Pulmonary artery endothelial cell (primary cell): ENCODE measurements around the gene CCDC201. TPM values are rescaled to one million over a fixed set of nuclear protein-coding genes. Genes with fewer than 3 reads are reported as not detected.
"Not testable (repeated sequence)": the region's sequence is repeated elsewhere in the genome, so short reads cannot be mapped to it uniquely, and the experiment has no call there.

Experiments
- DNase-seq: peaks from one replicate; pipeline ENCODE4 v3.0.0-alpha.2; 2011; ENCODE audit warnings: low read depth, low spot score
- total RNA-seq: library from RNA; depleted of rRNA; stranded (reverse); fragments of >200 nt; gene quantifications from 2 replicates; pipeline ENCODE4 v1.2.3, GENCODE V29; 2014

Gene CCDC201
- total RNA-seq, 1 donor from 2014 or later: not detected

DNA sequence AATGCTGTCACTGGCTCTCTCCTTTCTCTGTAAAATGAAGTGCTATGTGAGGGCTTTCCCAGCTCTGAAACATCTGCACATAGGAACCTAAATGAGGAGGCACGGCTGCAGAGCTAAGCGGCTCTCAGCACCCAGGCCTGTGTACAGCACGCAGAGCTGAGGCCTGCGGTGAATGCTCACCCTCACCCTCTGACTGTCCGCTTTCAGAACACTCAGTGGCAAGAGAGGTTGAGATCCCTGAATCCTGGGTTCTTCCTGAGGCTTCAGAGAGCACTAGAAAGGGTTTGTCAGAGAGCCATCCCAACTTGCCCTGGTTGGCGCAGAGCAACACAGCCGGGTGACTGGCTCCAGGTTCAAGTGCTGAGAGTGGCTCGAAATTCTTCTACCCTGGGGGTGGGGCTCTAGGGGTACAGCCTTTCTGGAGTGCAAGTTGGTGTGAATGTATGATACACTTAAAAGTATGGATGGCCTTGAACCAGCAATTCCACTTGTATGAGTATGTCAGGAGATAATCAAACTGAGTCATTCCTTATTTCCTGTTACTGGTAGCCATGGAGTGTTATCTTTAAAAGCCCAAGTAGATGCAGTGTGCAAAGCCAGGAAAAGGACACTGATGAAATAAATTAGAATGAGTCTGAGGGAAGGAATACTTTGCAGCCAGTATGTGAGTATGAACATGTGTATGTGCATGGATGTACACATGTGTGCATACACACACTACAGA lies 1.7 kb upstream of the CCDC201 start:
- DNase-seq: peak; percentile 64

GRCh38 chr7:45873355-45873754 lies 473 bp upstream of the CCDC201 start:
- no peak for DNase-seq

- no peak for DNase-seq
These were observed 507 bp downstream of the CCDC201 start for GRCh38 chr7:45872116-45873034.

DNA sequence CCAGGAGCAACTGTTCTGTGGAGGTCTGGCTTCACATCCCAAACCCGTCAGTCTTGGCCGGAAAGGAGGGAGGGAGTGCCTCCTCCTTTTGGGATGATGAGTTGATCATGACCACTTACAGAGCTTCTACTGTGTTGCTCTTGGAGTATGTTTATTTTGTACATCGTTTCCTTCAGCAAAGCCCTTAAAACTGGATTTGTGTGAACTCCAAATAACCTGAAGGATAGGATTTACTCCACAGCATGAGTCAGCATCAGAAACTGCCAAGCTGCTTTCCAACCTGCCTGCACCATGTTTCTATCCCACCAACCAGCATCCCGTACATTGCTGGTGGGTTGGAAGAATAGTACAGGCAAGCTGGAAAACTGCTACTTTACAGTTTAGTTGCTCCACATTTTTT lies 3.5 kb downstream of the CCDC201 start:
- DNase-seq: no peak

DNA sequence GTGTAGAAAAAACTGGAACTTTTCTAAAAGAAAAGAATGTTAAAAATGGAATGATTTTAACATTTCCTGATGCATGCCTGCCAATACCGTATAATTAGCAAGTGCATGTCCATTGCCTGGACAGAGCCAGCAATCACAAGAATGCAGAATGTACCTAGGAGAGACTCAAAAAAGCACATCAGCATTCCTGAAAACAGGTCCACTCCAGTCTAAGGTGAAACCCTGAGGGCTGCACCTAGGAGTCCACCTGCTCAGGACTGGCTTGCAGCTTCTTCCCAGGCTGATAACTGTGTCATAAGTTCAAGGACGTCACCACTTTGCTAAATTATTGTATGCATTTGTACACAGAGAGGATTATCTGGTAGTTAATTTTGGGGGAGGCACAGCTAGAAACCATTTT lies 5.4 kb downstream of the CCDC201 start:
- no peak for DNase-seq

DNA sequence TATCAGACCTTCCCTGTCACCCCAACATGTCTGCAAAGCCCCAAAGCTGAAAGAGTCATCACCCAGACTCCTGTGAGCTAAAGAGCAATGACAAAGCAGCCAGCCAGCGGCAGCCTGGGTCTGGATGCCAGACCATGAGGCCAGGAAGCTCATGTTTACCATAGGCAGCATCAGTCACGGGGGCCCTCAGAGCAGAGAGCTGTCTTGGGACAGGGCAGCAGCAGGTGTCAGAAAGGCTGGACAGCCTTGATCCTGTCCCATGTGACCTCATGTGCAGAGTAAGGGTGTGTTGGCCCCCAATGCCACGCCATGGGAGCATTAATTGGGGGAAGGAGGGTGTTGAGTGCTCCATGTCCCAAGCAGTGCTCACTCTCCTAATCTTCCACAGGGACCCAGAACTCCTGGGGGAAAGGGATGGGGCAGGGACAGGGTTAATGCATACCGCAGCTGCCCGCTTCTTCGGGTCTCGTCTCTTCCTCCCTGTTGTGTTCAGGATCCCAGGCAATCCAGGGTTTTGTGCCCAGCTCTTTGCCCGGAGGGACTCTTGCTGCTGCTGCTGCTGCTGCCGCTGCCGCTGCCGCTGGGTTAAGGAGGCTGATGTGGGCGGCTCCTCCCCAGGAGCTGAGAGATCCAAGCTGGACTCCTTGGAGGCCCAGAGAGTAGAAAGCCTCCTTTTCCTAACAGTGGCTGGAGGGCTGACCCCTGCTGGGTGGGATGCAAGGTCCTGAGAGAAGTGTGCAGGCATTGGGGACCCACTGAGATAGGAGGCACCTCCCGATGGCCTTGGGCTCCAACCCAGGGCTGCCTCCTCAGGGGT lies 7.1 kb downstream of the CCDC201 start:
- DNase-seq: no peak

DNA sequence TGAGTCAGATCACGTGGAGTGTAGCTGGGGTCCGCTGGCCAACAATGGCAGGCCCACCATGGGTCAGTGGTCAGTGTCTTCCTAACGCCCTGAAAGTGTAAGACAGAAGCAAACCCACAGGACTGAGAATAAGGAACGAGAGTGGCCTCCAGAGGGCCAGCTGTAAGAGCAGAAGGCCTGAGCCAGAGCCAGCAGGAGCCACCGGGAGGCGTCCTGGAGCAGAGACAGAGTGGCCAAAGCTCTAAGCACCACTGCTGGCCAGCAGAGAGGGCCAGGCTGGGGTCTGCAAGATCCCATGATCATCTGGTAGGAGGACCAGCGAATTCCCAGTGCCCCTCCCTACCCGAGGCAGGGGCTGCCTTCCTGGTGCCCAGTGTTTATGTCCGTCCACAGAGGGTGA lies 9.2 kb downstream of the CCDC201 start:
- DNase-seq: no peak

DNA sequence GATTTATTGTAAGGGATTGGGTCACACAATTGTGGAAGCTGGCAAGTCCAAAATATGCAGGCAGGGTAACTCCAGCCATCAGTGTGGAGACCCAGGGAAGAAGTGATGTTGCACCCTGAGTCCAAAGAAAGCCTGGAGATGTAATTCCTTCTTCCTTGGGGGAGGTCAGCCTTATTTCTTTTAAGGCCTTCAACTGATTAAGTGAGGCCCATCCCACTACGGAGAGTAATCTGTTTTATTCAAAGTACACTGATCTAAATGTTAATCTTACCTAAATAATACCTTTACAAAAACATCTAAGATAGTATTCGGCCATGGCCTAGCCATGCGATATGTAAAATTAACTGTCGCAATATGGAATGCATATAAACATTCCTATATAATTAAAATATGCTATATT lies 16.0 kb downstream of the CCDC201 start:
- DNase-seq: not testable (repeated sequence)

GRCh38 chr7:45855680-45856079 lies 17.2 kb downstream of the CCDC201 start:
- not testable (repeated sequence) for DNase-seq

- DNase-seq: not testable (repeated sequence)
These were observed 19.4 kb downstream of the CCDC201 start for GRCh38 chr7:45853491-45853890.

GRCh38 chr7:45852984-45853383 lies 19.9 kb downstream of the CCDC201 start:
- not testable (repeated sequence) for DNase-seq

- DNase-seq: not testable (repeated sequence)
These were observed 24.1 kb downstream of the CCDC201 start for GRCh38 chr7:45848734-45849133.

GRCh38 chr7:45846536-45846935 lies 26.3 kb downstream of the CCDC201 start:
- DNase-seq: not testable (repeated sequence)

- not testable (repeated sequence) for DNase-seq
These were observed 30.8 kb downstream of the CCDC201 start for GRCh38 chr7:45841926-45842717.

DNA sequence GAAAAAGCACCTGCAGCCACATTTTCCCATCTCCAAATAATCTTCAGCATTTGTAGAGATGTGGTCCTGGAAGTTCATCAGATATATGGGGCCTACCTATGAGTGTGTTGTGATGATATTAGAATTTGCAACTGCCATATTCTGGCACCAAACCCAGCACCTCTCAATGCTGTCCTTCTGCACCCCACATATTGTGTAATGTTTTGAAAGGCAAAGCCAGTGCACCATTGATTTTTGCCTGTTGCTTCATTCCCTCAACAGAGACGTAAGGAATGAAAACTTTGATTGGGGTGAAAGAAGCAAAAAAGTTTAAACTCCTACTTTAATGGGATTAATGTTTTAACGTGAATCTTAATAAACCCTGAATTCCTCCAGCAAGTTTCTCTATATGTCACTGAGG lies 34.0 kb downstream of the CCDC201 start:
- DNase-seq: not testable (repeated sequence)

DNA sequence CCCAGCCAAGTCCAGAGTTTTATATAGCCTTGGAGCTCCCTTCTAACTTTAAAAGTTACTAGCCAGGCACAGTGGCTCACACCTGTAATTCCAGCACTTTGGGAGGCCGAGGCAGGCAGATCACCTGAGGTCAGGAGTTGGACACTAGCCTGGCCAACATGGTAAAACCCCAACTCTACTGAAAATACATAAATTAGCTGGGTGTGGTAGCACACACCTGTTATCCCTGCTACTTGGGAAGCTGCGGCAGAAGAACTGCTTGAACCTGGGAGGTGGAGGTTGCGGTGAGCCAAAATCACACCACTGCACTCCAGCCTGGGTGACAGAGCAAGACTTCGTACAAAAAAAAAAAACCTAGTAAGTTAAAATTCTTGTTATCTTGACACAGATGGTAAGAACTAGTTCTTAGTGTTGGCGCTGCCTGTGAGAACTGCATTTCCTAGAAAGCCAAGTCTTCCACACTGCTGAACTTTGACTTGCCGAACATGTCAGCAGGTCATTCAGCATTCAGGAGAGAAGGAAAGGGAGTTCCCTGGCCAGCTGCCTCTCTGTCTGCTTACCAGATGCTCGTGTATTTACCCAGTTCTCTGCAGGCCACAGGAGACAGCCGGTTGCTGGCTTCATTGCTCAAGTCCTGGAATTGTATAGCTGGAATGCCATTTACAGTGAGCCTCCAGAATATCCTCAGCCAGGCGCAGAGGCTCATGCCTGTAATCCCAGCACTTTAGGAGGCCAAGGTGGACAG lies 40.3 kb downstream of the CCDC201 start:
- not testable (repeated sequence) for DNase-seq

DNA sequence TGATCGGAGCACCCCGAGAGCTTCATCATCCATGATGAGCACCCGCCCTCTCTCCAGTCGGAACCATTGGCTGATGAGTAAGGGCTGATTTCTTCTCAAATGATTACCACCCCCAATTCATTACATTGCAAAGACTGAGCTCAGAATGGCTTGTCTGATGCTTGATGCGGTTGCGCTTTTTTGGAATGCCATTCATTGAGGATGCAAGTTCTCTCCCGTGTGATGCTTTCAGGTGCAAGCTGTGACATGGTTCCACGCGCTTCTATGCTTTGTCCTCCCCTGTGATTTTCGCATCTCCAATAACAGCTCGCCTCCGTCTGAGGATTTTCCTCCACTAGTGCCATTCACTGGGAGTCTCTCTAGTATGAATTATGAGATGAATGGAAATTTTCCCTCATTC lies 43.0 kb downstream of the CCDC201 start:
- not testable (repeated sequence) for DNase-seq

DNA sequence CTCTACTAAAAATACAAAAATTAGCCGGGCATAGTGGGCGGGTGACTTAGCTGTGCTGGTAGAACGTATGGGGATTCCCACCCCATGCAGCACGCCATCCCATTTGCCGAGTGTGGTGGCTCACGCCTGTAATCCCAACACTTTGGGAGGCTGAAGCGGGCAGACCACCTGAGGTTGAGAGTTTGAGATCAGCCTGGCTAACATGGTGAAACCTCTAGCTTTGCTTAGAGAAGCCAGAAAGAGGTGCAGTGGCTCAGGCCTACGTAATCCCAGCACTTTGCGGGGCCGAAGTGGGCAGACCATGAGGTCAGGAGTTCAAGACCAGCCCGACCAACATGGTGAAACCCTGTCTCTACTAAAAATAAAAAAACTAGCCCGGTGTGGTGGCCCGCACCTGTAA lies 45.2 kb downstream of the CCDC201 start:
- DNase-seq: not testable (repeated sequence)

GRCh38 chr7:45826550-45826949 lies 46.3 kb downstream of the CCDC201 start:
- not testable (repeated sequence) for DNase-seq

DNA sequence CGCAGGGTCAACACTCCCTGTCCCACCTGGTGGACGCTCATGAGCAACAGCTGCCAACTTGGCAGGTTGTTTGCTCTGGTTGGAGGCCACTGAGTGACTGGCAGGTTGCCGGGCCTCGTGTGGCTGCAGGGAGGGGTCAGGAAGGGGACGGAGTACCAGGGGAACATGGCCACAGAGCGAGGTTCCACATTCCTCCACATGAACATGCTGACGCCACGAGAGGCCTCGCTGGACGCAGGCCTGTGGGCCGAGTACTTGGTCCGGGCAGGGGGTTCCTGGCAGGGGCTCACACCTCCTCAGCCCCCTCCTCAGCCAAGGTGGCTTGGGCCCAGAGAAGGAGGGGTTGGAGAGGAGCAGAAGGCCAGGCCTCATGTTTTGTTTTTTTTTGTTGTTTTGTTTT lies 54.1 kb downstream of the CCDC201 start:
- not testable (repeated sequence) for DNase-seq
